MCF 10A (cell line): ENCODE results near the gene DICER1. TPM values are rescaled to one million over a fixed set of nuclear protein-coding genes. Genes with fewer than 3 reads are reported as not detected.
"Not testable (repeated sequence)": the region's sequence is repeated elsewhere in the genome, so short reads cannot be mapped to it uniquely, and the experiment has no call there.

Source experiments
- BruUV-seq: library from RNA; stranded (reverse); fragments of 400-500 nt; replicated peaks from 2 replicates; lab custom pipeline; 2021; lab: Mats Ljungman, UMichigan
- CTCF ChIA-PET: fragments of 300-600 bp; sonication (Branson Sonifier 250); formaldehyde crosslinking; extraction: SDS; loops from one replicate; lab custom pipeline; 2021; ENCODE audit warnings: antibody characterized with exemption, inconsistent platforms; lab: Yijun Ruan, JAX
- POLR2A ChIA-PET: fragments of 300-600, 350-650 bp; sonication (Branson Sonifier 250); formaldehyde crosslinking; extraction: SDS; loops from one replicate; lab custom pipeline; 2020; ENCODE audit warnings: antibody characterized with exemption, inconsistent platforms; lab: Yijun Ruan, JAX
- DNase-seq: peaks from one replicate; pipeline ENCODE4 v3.0.0-alpha.2; 2018; ENCODE audit not compliant: unreplicated experiment
- H3K27ac Mint-ChIP-seq: one replicate; pipeline ENCODE4 v1.8.0; 2022; ENCODE audit warnings: mild to moderate bottlenecking, low read depth, mixed read lengths; ENCODE audit not compliant: unreplicated experiment
- H3K27me3 Mint-ChIP-seq: one replicate; pipeline ENCODE4 v1.8.0; 2022; ENCODE audit warnings: mixed read lengths; ENCODE audit not compliant: insufficient read depth, unreplicated experiment
- H3K36me3 Mint-ChIP-seq: one replicate; pipeline ENCODE4 v1.8.0; 2022; ENCODE audit warnings: mild to moderate bottlenecking, moderate library complexity, mixed read lengths; ENCODE audit not compliant: insufficient read depth, unreplicated experiment
- H3K4me1 Mint-ChIP-seq: one replicate; pipeline ENCODE4 v1.8.0; 2022; ENCODE audit warnings: mixed read lengths; ENCODE audit not compliant: insufficient read depth, unreplicated experiment
- H3K4me3 Mint-ChIP-seq: one replicate; pipeline ENCODE4 v1.8.0; 2022; ENCODE audit warnings: mild to moderate bottlenecking, moderate library complexity, mixed read lengths; ENCODE audit not compliant: unreplicated experiment
- H3K9me3 Mint-ChIP-seq: one replicate; pipeline ENCODE4 v1.8.0; 2022; ENCODE audit warnings: mixed read lengths; ENCODE audit not compliant: unreplicated experiment
- intact Hi-C: fragments of 100-400 bp; cut with micrococcal nuclease; formaldehyde crosslinking; loops from 2 replicates; pipeline ENCODE4 v1.14.1; 2022
- total RNA-seq: library from RNA; stranded (reverse); gene quantifications from 2 replicates; pipeline ENCODE4 v1.2.3, GENCODE V29; 2022
- TF ChIP-seq, protein P1 (sequence below): fragments of 200-600 bp; IDR thresholded peaks from one replicate; pipeline ENCODE4 v1.8.0; 2022; ENCODE audit warnings: antibody characterized with exemption, mild to moderate bottlenecking; ENCODE audit not compliant: unreplicated experiment

DICER1 gene
- total RNA-seq, 1 experiment from 2014 or later: 35.6 TPM

- Mint-ChIP-seq H3K4me1 (no peaks in the 10 kb centered on the region), H3K4me3 (no peak overlapping the region), H3K27me3 (no peaks in the 10 kb centered on the region), H3K27ac (no peak overlapping the region), H3K36me3 (peaks cover 9% of the 10 kb centered on the region), H3K9me3 (peaks cover 11% of the 10 kb centered on the region)
- no peak for DNase-seq
- ChIA-PET CTCF (interaction anchor here (0.6 to 1.1 kb wide), 3 partner anchors 12 to 277 kb away, joined by 3 to 6 read pairs (median 3); no protein-coding TSS in a partner anchor), POLR2A (interaction anchor here (1.5 kb wide), 1 partner anchor 8 kb away, joined by 4 read pairs; no protein-coding TSS in a partner anchor)
- TF ChIP-seq, protein P1, sequence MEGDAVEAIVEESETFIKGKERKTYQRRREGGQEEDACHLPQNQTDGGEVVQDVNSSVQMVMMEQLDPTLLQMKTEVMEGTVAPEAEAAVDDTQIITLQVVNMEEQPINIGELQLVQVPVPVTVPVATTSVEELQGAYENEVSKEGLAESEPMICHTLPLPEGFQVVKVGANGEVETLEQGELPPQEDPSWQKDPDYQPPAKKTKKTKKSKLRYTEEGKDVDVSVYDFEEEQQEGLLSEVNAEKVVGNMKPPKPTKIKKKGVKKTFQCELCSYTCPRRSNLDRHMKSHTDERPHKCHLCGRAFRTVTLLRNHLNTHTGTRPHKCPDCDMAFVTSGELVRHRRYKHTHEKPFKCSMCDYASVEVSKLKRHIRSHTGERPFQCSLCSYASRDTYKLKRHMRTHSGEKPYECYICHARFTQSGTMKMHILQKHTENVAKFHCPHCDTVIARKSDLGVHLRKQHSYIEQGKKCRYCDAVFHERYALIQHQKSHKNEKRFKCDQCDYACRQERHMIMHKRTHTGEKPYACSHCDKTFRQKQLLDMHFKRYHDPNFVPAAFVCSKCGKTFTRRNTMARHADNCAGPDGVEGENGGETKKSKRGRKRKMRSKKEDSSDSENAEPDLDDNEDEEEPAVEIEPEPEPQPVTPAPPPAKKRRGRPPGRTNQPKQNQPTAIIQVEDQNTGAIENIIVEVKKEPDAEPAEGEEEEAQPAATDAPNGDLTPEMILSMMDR: no peak
- intact Hi-C loops: no loop called here
- no TSS peak for BruUV-seq
These were observed 25.8 kb upstream of the DICER1 start for GRCh38 chr14:95183082-95183481.

GRCh38 chr14:95182379-95182778, 25.1 kb upstream of the DICER1 start:
- no peaks in the 10 kb centered on the region for H3K27me3 Mint-ChIP-seq
- intact Hi-C loops: no loop called here
- H3K4me3 Mint-ChIP-seq: no peak overlapping the region
- peaks cover 7% of the 10 kb centered on the region for H3K9me3 Mint-ChIP-seq
- no TSS peak for BruUV-seq
- H3K4me1 Mint-ChIP-seq: no peaks in the 10 kb centered on the region
- no peak for DNase-seq
- CTCF ChIA-PET: interaction anchor here (0.6 to 1.1 kb wide), 2 partner anchors 250 to 865 kb away, joined by 3 read pairs; no protein-coding TSS in a partner anchor
- POLR2A ChIA-PET: no interaction called here
- TF ChIP-seq, protein P1: no peak
- H3K36me3 Mint-ChIP-seq: peaks cover 6% of the 10 kb centered on the region
- no peak overlapping the region for H3K27ac Mint-ChIP-seq

DNA sequence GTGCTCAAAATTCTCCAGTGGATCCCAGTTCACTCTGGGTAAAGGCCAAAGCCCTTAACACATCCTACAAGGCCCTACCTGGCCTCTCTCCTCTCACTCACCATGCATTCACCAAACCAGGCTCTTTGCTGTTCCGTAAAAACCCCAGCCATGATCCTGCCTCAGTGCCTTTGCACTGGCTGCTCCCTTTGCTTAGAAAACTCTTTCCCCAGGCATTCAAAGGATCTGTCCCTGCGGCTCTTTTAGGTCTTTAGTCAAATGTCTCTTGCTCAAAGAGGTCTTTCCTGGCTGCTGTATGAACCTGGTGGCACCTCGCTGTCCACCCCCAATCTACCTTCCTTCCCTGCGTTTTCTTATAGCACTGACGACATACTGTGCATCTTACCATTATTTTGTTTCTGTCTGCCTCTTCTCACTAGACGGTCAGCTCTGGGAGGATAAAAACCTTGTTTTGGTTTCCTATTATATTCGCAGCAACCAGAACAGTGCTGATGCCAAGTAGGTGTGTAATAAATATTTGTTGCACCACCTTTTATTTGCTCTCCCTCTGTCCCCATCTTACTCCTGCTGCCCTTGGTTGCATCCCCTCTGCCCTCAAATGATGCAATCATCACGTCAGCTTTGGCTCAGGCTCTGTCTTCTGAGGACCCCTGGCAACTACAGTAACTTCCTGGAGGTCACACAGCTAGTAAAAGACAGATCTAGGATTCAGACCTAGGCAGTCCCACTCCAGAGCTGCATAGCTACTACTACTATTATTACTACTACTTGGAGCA, 23.8 kb upstream of the DICER1 start:
- no TSS peak for BruUV-seq
- CTCF ChIA-PET: interaction anchor here (1.0 to 1.1 kb wide), 2 partner anchors 9 to 251 kb away, joined by 3 read pairs; no protein-coding TSS in a partner anchor
- no peak for DNase-seq
- Mint-ChIP-seq H3K36me3 (peaks cover 6% of the 10 kb centered on the region), H3K9me3 (no peaks in the 10 kb centered on the region), H3K4me3 (no peak overlapping the region), H3K27ac (peak overlapping the region; percentile 13), H3K27me3 (no peaks in the 10 kb centered on the region), H3K4me1 (no peaks in the 10 kb centered on the region)
- intact Hi-C loops: no loop called here
- TF ChIP-seq, protein P1: no peak
- POLR2A ChIA-PET: interaction anchor here (0.6 kb wide), 1 partner anchor 25 kb away, joined by 4 read pairs; no protein-coding TSS in a partner anchor

DNA sequence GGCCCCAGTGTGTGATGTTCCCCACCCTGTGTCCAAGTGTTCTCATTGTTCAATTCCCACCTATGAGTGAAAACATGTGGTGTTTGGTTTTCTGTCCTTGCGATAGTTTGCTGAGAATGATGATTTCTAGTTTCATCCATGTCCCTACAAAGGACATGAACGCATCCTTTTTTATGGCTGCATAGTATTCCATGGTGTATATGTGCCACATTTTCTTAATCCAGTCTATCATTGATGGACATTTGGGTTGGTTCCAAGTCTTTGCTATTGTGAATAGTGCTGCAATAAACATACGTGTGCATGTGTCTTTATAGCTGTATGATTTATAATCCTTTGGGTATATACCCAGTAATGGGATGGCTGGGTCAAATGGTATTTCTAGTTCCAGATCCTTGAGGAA, 18.3 kb upstream of the DICER1 start:
- H3K4me1 Mint-ChIP-seq, H3K36me3 Mint-ChIP-seq, H3K27me3 Mint-ChIP-seq, BruUV-seq, H3K27ac Mint-ChIP-seq, CTCF ChIA-PET, H3K4me3 Mint-ChIP-seq, H3K9me3 Mint-ChIP-seq, DNase-seq, POLR2A ChIA-PET: not testable (repeated sequence)
- intact Hi-C loops: loop anchor here (2.0 kb wide), 1 partner anchor 257 kb away; no protein-coding TSS in a partner anchor
